ENCODE data around the gene LUC7L2. TPM values are rescaled to one million over a fixed set of nuclear protein-coding genes. Genes with fewer than 3 reads are reported as not detected.

LUC7L2 gene
- total and polyA plus RNA-seq, 12 donors, result 31.5 to 100.0 (median 53.3) TPM

DNA sequence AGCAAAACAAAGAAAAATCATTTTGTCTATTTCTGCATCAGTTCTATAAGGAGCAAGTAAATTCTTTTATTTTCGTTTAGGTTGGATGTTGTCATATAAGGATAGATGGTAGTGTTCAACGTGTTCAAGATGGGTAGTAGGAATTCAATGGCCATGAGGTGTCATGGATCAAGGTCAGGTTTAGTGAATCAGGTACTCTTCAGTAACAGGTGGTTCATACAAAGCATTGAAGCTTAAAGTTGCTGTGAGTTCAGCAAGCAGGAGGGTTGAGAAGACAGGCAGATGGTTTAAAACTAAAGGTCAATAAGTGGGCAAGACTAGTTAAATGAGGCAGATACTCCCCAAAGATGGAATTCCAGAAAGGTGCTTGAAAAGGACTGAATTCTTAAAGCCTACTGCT lies 5.6 kb downstream of the LUC7L2 start:
- H3K4me1 ChIP-seq (replicated peaks in 1 of 2), result peaks cover 8 to 64% of the 10 kb centered on the region in 2 donors
- TF ChIP-seq POLR2A (IDR thresholded peaks at IDR 0.05) (no peak), CTCF (IDR thresholded peaks at IDR 0.05) (no peak)
- H3K27ac ChIP-seq, result no peak overlapping the region

GRCh38 chr7:139366400-139366799 lies 6.7 kb downstream of the LUC7L2 start:
- no peak for DNase-seq
- H3K4me3 ChIP-seq, result no peak overlapping the region
- no peak overlapping the region for H3K27ac ChIP-seq
- WGBS, 4 donors, result 95 to 97% (median 96%) methylated on average over 6 of the region's 6 CpGs
- TF ChIP-seq POLR2A (IDR thresholded peaks at IDR 0.05) (no peak), CTCF (IDR thresholded peaks at IDR 0.05) (no peak)
- H3K4me1 ChIP-seq (replicated peaks in 1 of 2), result peaks cover 3 to 65% of the 10 kb centered on the region in 2 donors
- H3K9me3 ChIP-seq (replicated peaks in 1 of 3), result no peaks in the 10 kb centered on the region
- no peaks in the 10 kb centered on the region for H3K27me3 ChIP-seq
- intact Hi-C loops (cut with DNase I), result no loop called here
- no peaks in the 10 kb centered on the region for H3K36me3 ChIP-seq (replicated peaks in 1 of 2)

More for the DNA sequence above, 5.6 kb downstream of the LUC7L2 start:
- H3K36me3 ChIP-seq (replicated peaks in 1 of 2), result no peaks in the 10 kb centered on the region
- 51 to 58% (median 54%) methylated on average over 2 of the region's 2 CpGs for WGBS, 4 donors
- no peaks in the 10 kb centered on the region for H3K27me3 ChIP-seq
- DNase-seq, result no peak
- intact Hi-C loops (cut with DNase I), result no loop called here
- H3K4me3 ChIP-seq, result no peak overlapping the region
- no peaks in the 10 kb centered on the region for H3K9me3 ChIP-seq (replicated peaks in 1 of 3)

DNA sequence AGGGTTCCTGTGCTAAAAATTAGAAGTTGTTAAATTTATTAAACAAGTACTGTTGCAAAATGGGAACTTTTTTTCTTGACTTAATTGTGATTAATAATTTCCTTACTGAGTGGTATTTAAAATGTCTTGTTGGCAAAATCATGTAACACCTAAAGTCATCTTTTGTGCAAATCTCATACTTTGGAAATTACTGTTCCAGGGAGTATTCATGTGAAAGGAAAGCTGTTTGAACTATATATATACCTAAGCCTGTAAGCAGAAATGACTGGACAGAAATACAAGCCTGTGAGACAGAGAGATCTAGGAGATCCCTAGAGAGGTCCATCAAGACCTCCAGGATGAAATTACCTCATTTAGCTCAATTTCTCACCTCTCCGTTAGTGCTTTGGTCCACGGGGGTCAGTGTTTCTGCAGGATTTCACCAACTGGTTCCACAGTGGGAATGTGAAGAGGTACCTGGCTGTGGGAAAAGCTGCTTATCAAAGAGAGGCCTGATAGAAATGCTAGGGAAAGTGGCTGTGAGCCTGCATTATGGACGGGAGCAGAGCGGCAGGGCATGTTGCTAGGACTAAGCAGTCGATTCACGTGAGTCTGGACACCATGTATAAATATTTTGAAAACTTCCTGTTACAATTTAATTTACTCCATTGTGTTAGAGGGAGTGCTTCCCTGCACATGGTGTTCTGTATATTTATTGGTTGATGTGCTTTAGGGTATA lies 7.9 kb downstream of the LUC7L2 start:
- no peak overlapping the region for H3K27ac ChIP-seq
- intact Hi-C loops (cut with DNase I), result no loop called here
- H3K36me3 ChIP-seq (replicated peaks in 1 of 2), result no peaks in the 10 kb centered on the region
- no peak for DNase-seq
- H3K9me3 ChIP-seq (replicated peaks in 1 of 3), result no peaks in the 10 kb centered on the region
- TF ChIP-seq CTCF (IDR thresholded peaks at IDR 0.05) (no peak), POLR2A (IDR thresholded peaks at IDR 0.05) (no peak)
- H3K27me3 ChIP-seq, result no peaks in the 10 kb centered on the region
- peaks cover 0 to 64% of the 10 kb centered on the region in 2 donors for H3K4me1 ChIP-seq (replicated peaks in 1 of 2)
- H3K4me3 ChIP-seq, result no peak overlapping the region
- WGBS, 4 donors, result 79 to 87% (median 84%) methylated on average over 6 of the region's 6 CpGs

DNA sequence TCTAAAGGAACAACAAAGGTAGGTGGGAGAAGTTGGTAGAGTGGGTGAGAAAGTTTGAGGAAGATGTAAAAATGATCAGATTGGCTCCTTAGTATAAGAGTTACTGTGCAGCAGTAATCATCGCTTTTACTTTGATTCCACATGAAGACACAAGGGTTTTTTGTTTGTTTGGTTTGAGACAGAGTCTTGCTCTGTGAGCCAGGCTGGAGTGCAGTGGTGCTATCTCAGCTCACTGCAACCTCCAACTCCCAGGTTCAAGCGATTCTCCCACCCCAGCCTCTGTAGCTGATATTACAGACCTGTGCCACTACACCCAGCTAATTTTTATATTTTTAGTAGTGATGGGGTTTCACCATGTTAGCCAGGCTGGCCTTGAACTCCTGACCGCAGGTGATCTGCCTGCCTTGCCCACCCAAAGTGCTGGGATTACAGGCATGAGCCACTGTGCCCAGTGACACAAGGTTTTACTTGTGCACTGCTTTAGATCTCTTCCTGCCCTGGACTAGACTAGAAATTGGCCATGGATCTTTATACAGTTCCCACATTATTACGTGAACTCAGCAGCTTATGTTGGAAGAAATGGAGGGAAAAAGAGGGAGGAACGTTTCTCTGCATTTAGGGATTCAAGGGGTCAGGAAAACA lies 10.7 kb downstream of the LUC7L2 start:
- TF ChIP-seq POLR2A (IDR thresholded peaks at IDR 0.05) (no peak), CTCF (IDR thresholded peaks at IDR 0.05) (no peak)
- Histone ChIP-seq H3K27ac (no peak overlapping the region), H3K27me3 (no peaks in the 10 kb centered on the region), H3K4me3 (no peak overlapping the region), H3K9me3 (replicated peaks in 1 of 3) (no peaks in the 10 kb centered on the region), H3K36me3 (replicated peaks in 1 of 2) (no peaks in the 10 kb centered on the region), H3K4me1 (replicated peaks in 1 of 2) (peaks cover 0 to 71% of the 10 kb centered on the region in 2 donors)
- intact Hi-C loops (cut with DNase I), result no loop called here
- WGBS, 4 donors, result 70 to 74% (median 72%) methylated on average over 5 of the region's 5 CpGs
- DNase-seq, result no peak
